Natural killer cell (primary cell): ENCODE data around the gene CNFN. TPM values are rescaled to one million over a fixed set of nuclear protein-coding genes. Genes with fewer than 3 reads are reported as not detected.

Source experiments
- ATAC-seq, 3 donors: fragments of 150-1000 bp in 2 of 3; fragments of 200-7000 bp in 1 of 3; cut with Tn5 transposase; 1 replicate in 1 of 3; 2 replicates in 2 of 3; pipeline ENCODE4 v1.10.0; 2021; ENCODE audit warnings: mild to moderate bottlenecking in 2 of 3, moderate library complexity in 2 of 3
- DNase-seq, 2 donors: peaks; one replicate each; pipeline versions ENCODE4 v3.0.0 to v3.0.0-alpha.2; 2013 to 2021; ENCODE audit warnings: mixed read lengths in 1 of 2
- H3K27ac ChIP-seq: one replicate; pipeline ENCODE4 v1.5.1; 2013; ENCODE audit warnings: mild to moderate bottlenecking, low read length
- H3K27me3 ChIP-seq: one replicate; pipeline ENCODE4 v1.6.1; 2013; ENCODE audit warnings: low read length; ENCODE audit not compliant: control insufficient read depth, insufficient read depth
- H3K36me3 ChIP-seq: one replicate; pipeline ENCODE4 v1.6.1; 2013; ENCODE audit warnings: low read length; ENCODE audit not compliant: control insufficient read depth, insufficient read depth
- H3K4me1 ChIP-seq: one replicate; pipeline ENCODE4 v1.6.1; 2013; ENCODE audit warnings: low read length; ENCODE audit not compliant: control insufficient read depth, insufficient read depth
- H3K4me3 ChIP-seq: one replicate; pipeline ENCODE4 v1.5.1; 2013; ENCODE audit warnings: low read length
- H3K9me3 ChIP-seq: one replicate; pipeline ENCODE4 v1.6.1; 2013; ENCODE audit warnings: low read length; ENCODE audit not compliant: control insufficient read depth, insufficient read depth
- H3K27ac Mint-ChIP-seq, 2 donors: one replicate each; pipeline ENCODE4 v1.8.0; 2022; ENCODE audit warnings: mild to moderate bottlenecking in 2 of 2, mixed read lengths in 2 of 2, moderate library complexity in 1 of 2
- H3K27me3 Mint-ChIP-seq, 2 donors: one replicate each; pipeline ENCODE4 v1.8.0; 2022; ENCODE audit warnings: low read depth in 2 of 2, mixed read lengths in 2 of 2
- H3K36me3 Mint-ChIP-seq: one replicate; pipeline ENCODE4 v1.8.0; 2022; ENCODE audit warnings: mixed read lengths
- H3K4me1 Mint-ChIP-seq, 2 donors: one replicate each; pipeline ENCODE4 v1.8.0; 2022; ENCODE audit warnings: mixed read lengths in 2 of 2
- H3K4me3 Mint-ChIP-seq: one replicate; pipeline ENCODE4 v1.8.0; 2022; ENCODE audit warnings: mild to moderate bottlenecking, moderate library complexity, mixed read lengths
- H3K9me3 Mint-ChIP-seq, 2 donors: one replicate each; pipeline ENCODE4 v1.8.0; 2022; ENCODE audit warnings: mixed read lengths in 2 of 2
- WGBS: methylation state at CpG from one replicate; pipeline ENCODE4 v1.1.7; 2013; ENCODE audit warnings: missing lambda C conversion rate; ENCODE audit not compliant: insufficient coverage; 5-methylcytosine and 5-hydroxymethylcytosine counted together
- intact Hi-C: fragments of 100-400 bp; cut with micrococcal nuclease; formaldehyde crosslinking; loops from one replicate; pipeline ENCODE4 v1.14.2; 2022
- total RNA-seq, 4 donors: library from RNA; stranded (reverse); fragments of 120-200 nt in 1 of 4; gene quantifications; one replicate each; pipeline versions ENCODE4 v1.2.3 to v1.2.4, GENCODE V29; 2013 to 2022
- TF ChIP-seq, protein P1 (sequence below): fragments of 200-600 bp; IDR thresholded peaks from one replicate; pipeline ENCODE4 v1.8.0; 2022; ENCODE audit warnings: antibody characterized with exemption

The CNFN gene
- total RNA-seq, 3 donors from 2014 or later (not counting 1 experiment from before 2014, with no cell fraction given) = 1.3 TPM; not detected in 2

DNA sequence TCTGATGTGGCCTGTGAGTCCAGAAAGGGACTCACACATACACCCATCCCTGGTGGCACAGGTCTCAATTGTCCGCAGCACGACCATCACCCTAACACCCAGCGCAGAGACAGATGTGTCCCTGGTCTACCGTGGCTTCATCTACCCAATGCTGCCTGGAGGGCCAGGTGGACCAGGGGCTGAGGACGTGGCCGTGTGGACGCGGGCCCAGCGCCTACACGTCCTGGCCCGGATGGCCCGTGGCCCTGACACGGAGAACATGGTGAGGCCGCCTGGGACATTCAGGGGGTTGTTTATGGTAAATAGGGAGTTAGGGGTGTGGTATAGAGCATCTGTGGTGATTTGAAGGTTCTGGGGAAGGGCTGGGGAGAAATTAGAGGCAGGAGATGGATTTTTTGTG is 41.9 kb downstream of the CNFN start:
- H3K27me3 ChIP-seq = no peaks in the 10 kb centered on the region
- 93% methylated on average over 14 of the region's 14 CpGs for WGBS
- no peaks in the 10 kb centered on the region for H3K27me3 Mint-ChIP-seq
- no peak overlapping the region for H3K4me3 Mint-ChIP-seq
- no peaks in the 10 kb centered on the region for H3K9me3 Mint-ChIP-seq
- no peaks in the 10 kb centered on the region for H3K4me1 Mint-ChIP-seq
- peaks cover 4% of the 10 kb centered on the region for H3K4me1 ChIP-seq
- no peaks in the 10 kb centered on the region for H3K9me3 ChIP-seq
- DNase-seq = no peak
- TF ChIP-seq, protein P1, sequence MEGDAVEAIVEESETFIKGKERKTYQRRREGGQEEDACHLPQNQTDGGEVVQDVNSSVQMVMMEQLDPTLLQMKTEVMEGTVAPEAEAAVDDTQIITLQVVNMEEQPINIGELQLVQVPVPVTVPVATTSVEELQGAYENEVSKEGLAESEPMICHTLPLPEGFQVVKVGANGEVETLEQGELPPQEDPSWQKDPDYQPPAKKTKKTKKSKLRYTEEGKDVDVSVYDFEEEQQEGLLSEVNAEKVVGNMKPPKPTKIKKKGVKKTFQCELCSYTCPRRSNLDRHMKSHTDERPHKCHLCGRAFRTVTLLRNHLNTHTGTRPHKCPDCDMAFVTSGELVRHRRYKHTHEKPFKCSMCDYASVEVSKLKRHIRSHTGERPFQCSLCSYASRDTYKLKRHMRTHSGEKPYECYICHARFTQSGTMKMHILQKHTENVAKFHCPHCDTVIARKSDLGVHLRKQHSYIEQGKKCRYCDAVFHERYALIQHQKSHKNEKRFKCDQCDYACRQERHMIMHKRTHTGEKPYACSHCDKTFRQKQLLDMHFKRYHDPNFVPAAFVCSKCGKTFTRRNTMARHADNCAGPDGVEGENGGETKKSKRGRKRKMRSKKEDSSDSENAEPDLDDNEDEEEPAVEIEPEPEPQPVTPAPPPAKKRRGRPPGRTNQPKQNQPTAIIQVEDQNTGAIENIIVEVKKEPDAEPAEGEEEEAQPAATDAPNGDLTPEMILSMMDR = no peak
- H3K27ac ChIP-seq = no peak overlapping the region
- no peak overlapping the region for H3K27ac Mint-ChIP-seq
- peaks cover 3% of the 10 kb centered on the region for H3K36me3 ChIP-seq
- no peak for ATAC-seq
- H3K4me3 ChIP-seq = no peak overlapping the region
- intact Hi-C loops = no loop called here
- no peaks in the 10 kb centered on the region for H3K36me3 Mint-ChIP-seq

DNA sequence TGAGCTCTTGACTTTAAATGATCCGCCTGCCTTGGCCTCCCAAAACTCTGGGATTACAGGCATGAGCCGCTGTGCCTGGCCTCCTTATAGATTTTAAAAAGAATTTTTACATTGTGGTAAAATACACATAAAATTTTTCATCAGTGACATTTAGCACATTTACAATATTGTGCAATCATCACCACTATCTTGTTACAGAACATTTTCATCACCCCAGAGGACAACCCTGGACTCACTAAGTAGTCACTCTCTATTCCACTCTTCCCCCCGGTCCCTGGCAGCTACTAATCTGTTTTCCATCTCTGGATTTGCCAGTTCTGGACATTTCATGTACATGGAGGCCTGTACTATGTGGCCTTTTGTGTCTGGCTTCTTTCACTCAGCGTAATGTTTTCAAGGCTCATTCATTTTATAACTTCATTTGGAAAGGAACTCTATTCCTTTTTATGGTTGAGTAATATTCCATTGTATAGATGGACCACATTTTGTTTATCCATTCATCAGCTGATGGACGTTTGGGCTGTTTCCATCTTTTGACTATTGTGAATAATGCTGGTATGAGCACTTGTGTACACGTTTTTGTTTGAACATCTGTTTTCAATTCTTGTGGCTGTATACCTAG is 44.8 kb downstream of the CNFN start:
- Mint-ChIP-seq H3K9me3 (no peaks in the 10 kb centered on the region), H3K4me1 (no peaks in the 10 kb centered on the region), H3K27me3 (no peaks in the 10 kb centered on the region), H3K36me3 (no peaks in the 10 kb centered on the region), H3K4me3 (no peak overlapping the region), H3K27ac (no peak overlapping the region)
- Histone ChIP-seq H3K9me3 (no peaks in the 10 kb centered on the region), H3K36me3 (peaks cover 3% of the 10 kb centered on the region), H3K27ac (no peak overlapping the region), H3K4me3 (no peak overlapping the region), H3K4me1 (no peaks in the 10 kb centered on the region), H3K27me3 (no peaks in the 10 kb centered on the region)
- DNase-seq = no peak
- TF ChIP-seq, protein P1 = no peak
- intact Hi-C loops = no loop called here
- ATAC-seq = no peak
- 84% methylated on average over 6 of the region's 6 CpGs for WGBS

DNA sequence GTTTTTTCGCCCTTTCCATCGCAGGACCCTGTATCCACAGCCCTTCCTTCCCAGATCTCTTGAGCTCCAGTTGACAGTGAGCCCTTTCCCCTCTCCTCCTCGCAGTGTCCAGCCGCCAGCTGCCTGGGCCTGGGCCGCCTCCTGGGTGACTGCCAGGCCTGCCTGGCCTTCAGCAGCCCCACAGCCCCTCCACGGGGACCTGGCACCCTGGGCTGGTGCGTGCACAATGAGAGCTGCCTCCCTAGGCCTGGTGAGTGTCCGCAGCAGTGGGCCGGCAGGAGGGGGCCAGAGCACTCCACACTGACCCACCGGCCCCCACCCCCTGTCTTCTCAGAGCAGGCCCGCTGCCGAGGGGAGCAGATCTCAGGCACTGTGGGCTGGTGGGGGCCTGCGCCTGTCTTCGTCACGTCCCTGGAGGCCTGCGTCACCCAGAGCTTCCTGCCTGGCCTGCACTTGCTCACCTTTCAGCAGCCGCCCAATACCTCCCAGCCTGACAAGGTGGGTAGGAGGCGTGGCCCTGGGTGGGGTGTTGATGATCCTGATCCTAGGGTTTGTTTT is 45.7 kb downstream of the CNFN start:
- H3K36me3 ChIP-seq = peaks cover 3% of the 10 kb centered on the region
- H3K36me3 Mint-ChIP-seq = no peaks in the 10 kb centered on the region

More for the DNA sequence above, 45.7 kb downstream of the CNFN start:
- H3K9me3 Mint-ChIP-seq = no peaks in the 10 kb centered on the region
- H3K4me3 Mint-ChIP-seq = no peak overlapping the region
- Histone ChIP-seq H3K4me3 (no peak overlapping the region), H3K4me1 (no peaks in the 10 kb centered on the region), H3K27me3 (no peaks in the 10 kb centered on the region), H3K9me3 (no peaks in the 10 kb centered on the region), H3K27ac (no peak overlapping the region)
- H3K27me3 Mint-ChIP-seq = no peaks in the 10 kb centered on the region
- intact Hi-C loops = no loop called here
- TF ChIP-seq, protein P1 = no peak
- DNase-seq (no peak), ATAC-seq (no peak)
- 97% methylated on average over 17 of the region's 18 CpGs for whole genome bisulfite sequencing
- H3K27ac Mint-ChIP-seq = no peak overlapping the region
- H3K4me1 Mint-ChIP-seq = no peaks in the 10 kb centered on the region
